HUES48 (cell line): ENCODE results near the gene KCNJ2.

ENCODE experiments used
- H3K27ac ChIP-seq: one replicate; pipeline ENCODE4 v1.7.0; 2013; ENCODE audit warnings: low read depth, low read length, inconsistent platforms
- H3K27me3 ChIP-seq: 2 replicates; pipeline ENCODE4 v1.6.1; 2013; ENCODE audit warnings: mild to moderate bottlenecking, low read length; ENCODE audit not compliant: control insufficient read depth, insufficient read depth
- H3K36me3 ChIP-seq: 2 replicates; pipeline ENCODE4 v1.6.1; 2013; ENCODE audit warnings: low read length; ENCODE audit not compliant: control insufficient read depth, insufficient read depth
- H3K4me1 ChIP-seq: 2 replicates; pipeline ENCODE4 v1.6.1; 2013; ENCODE audit warnings: mild to moderate bottlenecking, low read length; ENCODE audit not compliant: control insufficient read depth, insufficient read depth
- H3K4me3 ChIP-seq: 2 replicates; pipeline ENCODE4 v1.5.1; 2013; ENCODE audit warnings: mild to moderate bottlenecking, low read depth, low read length
- H3K9ac ChIP-seq: 2 replicates; pipeline ENCODE4 v1.6.1; 2013; ENCODE audit warnings: mild to moderate bottlenecking, low read depth, low read length, moderate library complexity
- H3K9me3 ChIP-seq: 2 replicates; pipeline ENCODE4 v1.6.1; 2013; ENCODE audit warnings: low read length; ENCODE audit not compliant: control insufficient read depth, insufficient read depth

KCNJ2 gene

GRCh38 chr17:70205401-70205800 lies 36.1 kb downstream of the KCNJ2 start:
- H3K9ac ChIP-seq: no peak overlapping the region
- H3K27ac ChIP-seq: no peak overlapping the region
- no peaks in the 10 kb centered on the region for H3K36me3 ChIP-seq
- H3K27me3 ChIP-seq: no peaks in the 10 kb centered on the region
- H3K9me3 ChIP-seq: no peaks in the 10 kb centered on the region
- peaks cover 8% of the 10 kb centered on the region for H3K4me1 ChIP-seq
- H3K4me3 ChIP-seq: no peak overlapping the region

GRCh38 chr17:70206361-70207010 lies 37.2 kb downstream of the KCNJ2 start:
- H3K36me3 ChIP-seq: no peaks in the 10 kb centered on the region
- no peak overlapping the region for H3K27ac ChIP-seq
- peaks cover 8% of the 10 kb centered on the region for H3K4me1 ChIP-seq
- H3K4me3 ChIP-seq: no peak overlapping the region
- no peak overlapping the region for H3K9ac ChIP-seq
- no peaks in the 10 kb centered on the region for H3K9me3 ChIP-seq
- H3K27me3 ChIP-seq: no peaks in the 10 kb centered on the region

DNA sequence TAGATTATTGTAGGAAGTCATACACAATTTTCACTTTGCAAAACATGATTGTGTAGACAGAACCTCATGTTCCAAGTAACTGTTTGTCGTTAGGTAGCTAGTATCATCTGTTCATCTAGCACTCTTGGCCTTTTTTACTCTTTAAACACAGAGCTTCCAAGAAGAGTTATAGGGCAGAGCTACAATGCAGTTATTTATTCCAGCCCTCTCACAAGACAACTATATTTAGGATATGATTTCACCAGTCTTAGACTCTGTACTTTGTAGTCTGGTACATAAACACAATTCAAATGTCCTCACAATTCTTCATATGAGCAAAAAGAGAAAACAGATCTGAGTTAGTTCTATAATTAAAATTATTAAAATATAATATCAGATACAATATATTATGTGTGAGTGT lies 37.9 kb downstream of the KCNJ2 start:
- Histone ChIP-seq H3K4me3 (no peak overlapping the region), H3K27ac (no peak overlapping the region), H3K9me3 (no peaks in the 10 kb centered on the region), H3K4me1 (peaks cover 8% of the 10 kb centered on the region), H3K36me3 (no peaks in the 10 kb centered on the region), H3K9ac (no peak overlapping the region), H3K27me3 (no peaks in the 10 kb centered on the region)

DNA sequence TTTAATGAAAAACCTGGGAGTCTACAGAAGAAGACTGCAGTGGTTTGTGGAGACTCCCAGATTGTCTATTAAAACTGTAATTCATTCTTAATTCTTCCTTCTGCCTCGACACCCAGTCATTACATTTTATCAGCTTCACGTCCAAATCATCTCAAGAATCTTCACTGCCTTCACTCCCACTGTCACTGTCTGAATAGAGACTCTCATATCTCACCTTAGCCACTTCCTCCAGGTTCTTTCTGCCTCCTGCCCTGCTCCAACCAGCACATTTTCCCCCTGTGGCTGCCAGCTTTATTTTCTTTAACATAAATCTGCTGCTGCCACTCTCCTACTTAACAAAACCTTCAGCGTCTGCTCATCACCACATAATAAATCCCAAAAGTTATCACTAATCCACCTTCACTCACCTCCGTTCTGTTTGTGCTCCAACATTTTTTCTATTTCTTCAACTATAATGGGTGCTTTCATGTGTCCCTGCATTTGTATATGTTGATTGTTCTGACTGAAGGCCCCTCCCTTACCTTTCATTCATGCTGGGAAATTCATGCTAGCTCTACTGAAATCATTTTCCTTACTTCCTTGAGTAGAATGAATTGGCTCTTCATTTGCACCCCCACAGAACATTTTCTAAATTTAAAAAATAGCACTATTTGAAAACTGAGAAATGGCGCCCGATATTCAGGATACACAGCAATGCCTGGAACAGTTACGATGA lies 38.9 kb downstream of the KCNJ2 start:
- Histone ChIP-seq H3K9ac (no peak overlapping the region), H3K27ac (no peak overlapping the region), H3K27me3 (no peaks in the 10 kb centered on the region), H3K9me3 (no peaks in the 10 kb centered on the region), H3K4me1 (peaks cover 8% of the 10 kb centered on the region), H3K4me3 (no peak overlapping the region), H3K36me3 (no peaks in the 10 kb centered on the region)

- Histone ChIP-seq H3K27me3 (no peaks in the 10 kb centered on the region), H3K36me3 (no peaks in the 10 kb centered on the region), H3K27ac (no peak overlapping the region), H3K4me1 (peaks cover 8% of the 10 kb centered on the region), H3K4me3 (no peak overlapping the region), H3K9me3 (peaks cover 7% of the 10 kb centered on the region), H3K9ac (no peak overlapping the region)
Measured at GRCh38 chr17:70208825-70209555, 39.7 kb downstream of the KCNJ2 start.

DNA sequence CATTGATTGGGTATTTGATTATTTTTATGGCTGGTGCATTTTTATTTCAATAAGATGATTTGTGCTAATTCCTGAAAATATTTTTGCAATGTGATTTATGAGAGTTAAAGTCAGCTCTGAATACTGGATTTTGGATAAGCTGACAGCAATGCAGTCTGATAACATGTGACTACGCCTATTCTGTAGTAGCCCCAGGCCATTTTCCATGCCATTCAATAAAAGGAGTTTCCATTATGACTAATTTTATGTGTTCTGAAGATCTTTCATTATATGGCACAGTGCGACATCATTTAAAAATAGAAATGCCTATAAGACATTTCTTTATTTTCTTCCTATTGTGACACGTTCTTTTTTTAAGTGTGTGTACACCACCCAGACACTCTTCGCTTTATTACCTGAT lies 46.3 kb downstream of the KCNJ2 start:
- no peak overlapping the region for H3K4me3 ChIP-seq
- peaks cover 5% of the 10 kb centered on the region; the same call in 1 of the 2 replicates for H3K4me1 ChIP-seq
- no peak overlapping the region for H3K27ac ChIP-seq
- peaks cover 11% of the 10 kb centered on the region for H3K9me3 ChIP-seq
- no peaks in the 10 kb centered on the region for H3K36me3 ChIP-seq
- no peaks in the 10 kb centered on the region for H3K27me3 ChIP-seq
- H3K9ac ChIP-seq: no peak overlapping the region

DNA sequence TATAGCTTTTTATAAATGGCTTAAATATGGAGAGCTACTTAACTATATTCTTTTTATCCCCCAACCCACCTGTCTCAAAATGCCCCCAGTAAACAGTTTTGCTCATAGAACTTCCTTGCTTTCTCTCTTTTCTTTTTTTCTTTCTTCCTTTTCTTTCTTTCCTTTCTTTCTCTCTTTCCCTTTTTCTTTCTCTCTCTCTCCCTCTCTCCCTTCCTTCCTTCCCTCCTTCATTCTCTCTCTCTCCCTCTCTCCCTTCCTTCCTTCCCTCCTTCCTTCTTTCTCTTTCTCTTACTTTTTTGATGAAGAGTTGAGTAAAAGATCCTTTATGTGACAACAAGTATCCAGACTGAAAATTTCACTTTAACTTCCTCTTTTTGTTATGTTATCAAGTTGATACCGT lies 48.2 kb downstream of the KCNJ2 start:
- Histone ChIP-seq H3K4me3 (no peak overlapping the region), H3K27ac (no peak overlapping the region), H3K4me1 (peaks cover 5% of the 10 kb centered on the region; the same call in 1 of the 2 replicates), H3K9me3 (peaks cover 11% of the 10 kb centered on the region), H3K36me3 (no peaks in the 10 kb centered on the region), H3K9ac (no peak overlapping the region), H3K27me3 (no peaks in the 10 kb centered on the region)

GRCh38 chr17:70225276-70225675 lies 55.9 kb downstream of the KCNJ2 start:
- H3K4me1 ChIP-seq: no peaks in the 10 kb centered on the region
- no peaks in the 10 kb centered on the region for H3K9me3 ChIP-seq

More at GRCh38 chr17:70225276-70225675, 55.9 kb downstream of the KCNJ2 start:
- no peaks in the 10 kb centered on the region for H3K27me3 ChIP-seq
- no peak overlapping the region for H3K4me3 ChIP-seq
- no peak overlapping the region for H3K27ac ChIP-seq
- H3K36me3 ChIP-seq: no peaks in the 10 kb centered on the region
- no peak overlapping the region for H3K9ac ChIP-seq
